Measurements from ENCODE around the gene EML3.
"Not testable (repeated sequence)": the region's sequence is repeated elsewhere in the genome, so short reads cannot be mapped to it uniquely, and the experiment has no call there.

The EML3 gene, protein sequence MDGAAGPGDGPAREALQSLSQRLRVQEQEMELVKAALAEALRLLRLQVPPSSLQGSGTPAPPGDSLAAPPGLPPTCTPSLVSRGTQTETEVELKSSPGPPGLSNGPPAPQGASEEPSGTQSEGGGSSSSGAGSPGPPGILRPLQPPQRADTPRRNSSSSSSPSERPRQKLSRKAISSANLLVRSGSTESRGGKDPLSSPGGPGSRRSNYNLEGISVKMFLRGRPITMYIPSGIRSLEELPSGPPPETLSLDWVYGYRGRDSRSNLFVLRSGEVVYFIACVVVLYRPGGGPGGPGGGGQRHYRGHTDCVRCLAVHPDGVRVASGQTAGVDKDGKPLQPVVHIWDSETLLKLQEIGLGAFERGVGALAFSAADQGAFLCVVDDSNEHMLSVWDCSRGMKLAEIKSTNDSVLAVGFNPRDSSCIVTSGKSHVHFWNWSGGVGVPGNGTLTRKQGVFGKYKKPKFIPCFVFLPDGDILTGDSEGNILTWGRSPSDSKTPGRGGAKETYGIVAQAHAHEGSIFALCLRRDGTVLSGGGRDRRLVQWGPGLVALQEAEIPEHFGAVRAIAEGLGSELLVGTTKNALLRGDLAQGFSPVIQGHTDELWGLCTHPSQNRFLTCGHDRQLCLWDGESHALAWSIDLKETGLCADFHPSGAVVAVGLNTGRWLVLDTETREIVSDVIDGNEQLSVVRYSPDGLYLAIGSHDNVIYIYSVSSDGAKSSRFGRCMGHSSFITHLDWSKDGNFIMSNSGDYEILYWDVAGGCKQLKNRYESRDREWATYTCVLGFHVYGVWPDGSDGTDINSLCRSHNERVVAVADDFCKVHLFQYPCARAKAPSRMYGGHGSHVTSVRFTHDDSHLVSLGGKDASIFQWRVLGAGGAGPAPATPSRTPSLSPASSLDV

DNA sequence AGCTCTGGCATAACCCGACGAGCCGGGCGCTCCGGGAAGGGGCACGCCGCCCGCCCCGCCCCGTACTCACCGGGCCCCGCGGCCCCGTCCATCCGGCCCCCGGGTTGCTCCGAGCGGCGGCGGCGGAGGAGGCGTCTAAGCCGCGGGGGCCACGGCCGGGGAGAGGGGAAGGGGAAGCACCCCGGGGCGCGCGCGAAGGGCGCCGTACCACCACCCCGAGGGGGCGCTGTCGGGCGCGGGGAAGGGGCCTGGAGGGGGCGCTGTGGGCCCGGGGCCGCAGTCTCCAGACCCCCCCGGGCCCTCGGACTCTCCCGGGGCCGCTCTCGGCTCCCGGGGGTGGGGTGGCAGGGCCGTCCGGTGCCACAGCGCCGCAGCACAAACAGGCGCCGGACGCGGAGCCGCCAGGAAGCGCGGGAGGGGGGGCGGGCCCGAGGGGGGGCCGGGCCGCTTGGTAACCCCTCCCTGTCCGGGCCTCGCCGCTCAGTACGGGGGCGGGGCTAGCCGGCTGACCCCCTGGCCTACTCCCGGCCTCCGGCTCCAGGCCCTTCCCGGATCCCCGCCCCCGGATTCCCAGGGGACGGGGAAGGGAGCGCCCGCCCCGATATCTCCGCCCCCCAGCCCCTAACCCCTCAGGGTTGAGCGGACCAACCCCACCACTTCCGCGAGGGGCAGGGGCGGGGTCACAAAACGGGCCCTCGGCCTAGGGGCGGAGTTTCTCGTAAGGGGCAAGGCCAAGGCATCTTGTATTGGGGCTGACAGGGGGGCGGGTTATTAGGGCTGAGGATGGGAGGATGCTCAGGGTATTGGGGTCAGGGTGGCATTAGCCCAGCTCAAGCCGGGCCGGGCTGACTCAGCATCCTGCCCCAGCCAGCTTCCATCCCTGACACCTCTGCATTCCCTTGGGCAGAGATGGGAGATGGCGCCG, at the start of gene EML3, which contains the start of gene ROM1:
TSS of gene EML3 (minus strand) at position 410 of the 925 bp plus-strand sequence. CDS start at position 92, 318 bp downstream.
TSS of gene ROM1 (plus strand) at position 892 of the 925 bp plus-strand sequence. CDS start at position 917, 25 bp downstream.
- peak; percentile 63 to 67 for DNase-seq

DNA sequence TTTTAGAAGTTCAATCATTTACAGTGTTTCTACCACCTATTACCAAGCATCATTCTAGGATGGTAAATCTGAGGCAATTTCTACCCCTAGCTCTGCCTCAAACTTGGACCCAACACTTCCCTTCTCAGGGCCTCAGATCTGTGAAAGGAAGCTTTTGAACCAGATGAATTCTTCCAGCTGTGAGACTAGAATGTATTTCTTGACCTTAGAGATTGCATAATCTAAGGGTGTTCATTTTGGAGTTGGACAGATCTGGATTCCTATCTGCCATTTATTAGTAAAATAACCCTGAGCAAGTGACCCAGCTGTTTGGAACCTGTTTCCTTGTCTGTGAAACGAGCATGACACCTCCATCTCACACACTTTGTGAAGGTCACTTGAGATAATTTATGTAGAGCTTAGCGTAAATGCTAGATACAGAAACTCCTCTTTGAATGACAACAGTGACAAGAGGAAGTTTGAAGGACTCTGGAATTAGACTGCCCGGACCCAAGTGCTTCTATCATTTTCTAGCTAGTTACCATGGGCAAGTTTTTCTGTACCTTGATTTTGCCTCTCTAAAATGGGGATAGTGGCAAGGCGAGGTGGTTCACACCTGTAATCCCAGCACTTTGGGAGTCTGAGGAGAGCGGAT, 44.3 kb upstream of the EML3 start:
- no peak for DNase-seq

DNA sequence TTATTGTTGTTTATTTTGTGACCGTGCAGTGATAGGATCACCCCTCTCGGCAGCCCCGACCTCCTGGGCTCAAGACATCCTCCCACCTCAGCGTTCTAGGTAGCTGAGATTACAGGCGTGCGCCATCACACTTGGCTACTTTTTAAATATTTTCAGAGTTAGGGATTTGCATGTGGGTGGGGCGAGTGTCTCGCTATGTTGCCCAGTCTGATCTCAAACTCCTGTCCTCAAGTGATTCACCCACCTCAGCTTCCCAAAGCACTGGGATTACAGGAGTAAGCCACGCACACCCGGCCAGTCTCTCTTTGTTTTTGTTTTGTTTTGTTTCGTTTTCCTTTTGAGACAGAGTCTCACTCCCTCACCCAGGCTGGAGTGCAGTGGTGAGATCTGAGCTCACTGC, 41.7 kb upstream of the EML3 start:
- DNase-seq = no peak

DNA sequence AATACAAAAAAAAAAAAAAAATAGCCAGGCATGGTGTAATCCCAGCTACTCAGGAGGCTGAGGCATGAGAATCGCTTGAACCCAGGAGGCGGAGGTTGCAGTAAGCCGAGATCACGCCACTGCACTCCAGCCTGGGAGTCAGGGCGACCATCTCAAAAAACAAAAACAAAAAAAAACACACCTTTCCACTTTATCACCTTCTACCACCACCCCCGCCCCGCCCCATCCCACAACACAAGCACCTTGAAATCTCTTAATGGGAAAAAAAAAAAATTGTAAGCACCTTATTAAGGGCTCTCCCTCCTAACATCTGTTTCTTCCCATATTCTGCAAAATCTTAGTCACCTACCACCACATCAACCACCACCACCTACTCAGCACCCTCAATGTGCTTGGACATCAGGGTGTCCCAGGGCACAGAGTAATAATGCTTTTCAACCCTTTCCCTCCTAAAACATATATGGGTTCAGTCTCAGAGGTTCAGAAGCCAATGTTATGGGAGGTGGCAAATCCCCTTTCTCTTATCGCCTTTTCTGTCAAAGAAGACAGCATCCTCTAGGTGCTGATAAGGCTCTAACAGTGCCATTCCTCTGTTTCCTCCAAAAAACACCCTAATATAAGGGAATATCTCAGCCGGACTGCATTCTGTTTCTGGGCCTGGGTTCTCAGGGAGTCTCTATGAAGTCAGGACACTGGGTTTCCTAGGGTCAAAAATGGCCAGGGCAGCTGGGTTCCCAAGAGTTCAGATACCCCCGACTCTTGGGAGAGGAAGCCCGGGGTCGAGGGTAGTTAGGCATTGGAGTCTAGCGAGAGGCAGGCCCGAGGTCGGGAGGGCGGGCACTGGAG, 39.8 kb upstream of the EML3 start:
- no peak for DNase-seq

DNA sequence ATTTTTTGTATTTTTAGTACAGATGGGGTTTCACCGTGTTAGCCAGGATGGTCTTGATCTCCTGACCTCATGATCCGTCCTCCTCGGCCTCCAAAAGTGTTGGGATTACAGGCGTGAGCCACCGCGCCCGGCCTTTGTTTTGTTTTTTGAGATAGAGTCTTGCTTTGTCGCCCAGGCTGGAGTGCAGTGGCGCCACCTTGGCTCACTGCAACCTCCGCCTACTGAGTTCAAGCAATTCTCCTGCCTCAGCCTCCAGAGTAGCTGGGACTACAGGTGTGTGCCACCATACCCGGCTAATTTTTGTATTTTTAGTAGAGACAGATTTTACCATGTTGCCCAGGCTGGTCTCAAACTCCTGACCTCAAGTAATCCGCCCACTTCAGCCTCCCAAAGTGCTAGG, 37.7 kb upstream of the EML3 start:
- DNase-seq = not testable (repeated sequence)

DNA sequence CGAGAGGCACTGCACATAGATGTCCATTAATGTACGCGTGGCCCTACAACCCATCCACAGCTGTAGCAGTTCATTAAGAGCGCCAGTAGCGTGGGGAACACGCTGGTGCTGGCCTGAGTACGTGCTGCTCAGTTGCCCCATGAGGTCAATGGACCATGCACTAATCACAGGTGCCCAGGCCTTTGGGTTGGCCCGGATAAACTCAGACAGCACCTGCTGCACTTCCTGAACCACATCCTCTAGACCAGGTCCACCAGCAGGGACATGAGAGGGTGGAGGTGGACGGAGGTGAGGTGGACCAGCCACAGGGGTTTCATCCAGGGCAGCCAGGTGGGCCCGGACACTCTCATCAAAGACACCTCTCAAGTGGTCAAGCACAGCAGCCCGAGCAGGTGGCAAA, 36.9 kb upstream of the EML3 start:
- DNase-seq = no peak

DNA sequence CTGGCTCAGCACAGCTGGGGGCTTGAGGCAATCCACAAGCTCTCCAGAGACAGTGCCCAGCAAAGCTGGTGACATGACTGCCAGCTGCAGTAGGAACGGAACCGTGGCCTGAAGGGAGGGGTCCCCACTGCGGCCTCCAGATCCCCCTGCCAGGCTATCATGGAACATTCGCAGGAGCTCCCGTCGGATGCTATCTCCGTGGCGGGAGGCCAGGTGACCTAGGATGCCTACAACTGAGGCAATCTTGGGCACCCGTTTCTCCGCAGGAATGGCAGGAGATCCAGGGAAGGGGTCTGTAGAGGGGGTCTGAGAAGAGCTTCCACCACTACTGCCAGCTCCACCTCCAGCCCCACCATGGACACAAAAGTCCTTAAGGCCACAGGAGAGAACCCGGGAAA, 36.4 kb upstream of the EML3 start:
- no peak for DNase-seq

DNA sequence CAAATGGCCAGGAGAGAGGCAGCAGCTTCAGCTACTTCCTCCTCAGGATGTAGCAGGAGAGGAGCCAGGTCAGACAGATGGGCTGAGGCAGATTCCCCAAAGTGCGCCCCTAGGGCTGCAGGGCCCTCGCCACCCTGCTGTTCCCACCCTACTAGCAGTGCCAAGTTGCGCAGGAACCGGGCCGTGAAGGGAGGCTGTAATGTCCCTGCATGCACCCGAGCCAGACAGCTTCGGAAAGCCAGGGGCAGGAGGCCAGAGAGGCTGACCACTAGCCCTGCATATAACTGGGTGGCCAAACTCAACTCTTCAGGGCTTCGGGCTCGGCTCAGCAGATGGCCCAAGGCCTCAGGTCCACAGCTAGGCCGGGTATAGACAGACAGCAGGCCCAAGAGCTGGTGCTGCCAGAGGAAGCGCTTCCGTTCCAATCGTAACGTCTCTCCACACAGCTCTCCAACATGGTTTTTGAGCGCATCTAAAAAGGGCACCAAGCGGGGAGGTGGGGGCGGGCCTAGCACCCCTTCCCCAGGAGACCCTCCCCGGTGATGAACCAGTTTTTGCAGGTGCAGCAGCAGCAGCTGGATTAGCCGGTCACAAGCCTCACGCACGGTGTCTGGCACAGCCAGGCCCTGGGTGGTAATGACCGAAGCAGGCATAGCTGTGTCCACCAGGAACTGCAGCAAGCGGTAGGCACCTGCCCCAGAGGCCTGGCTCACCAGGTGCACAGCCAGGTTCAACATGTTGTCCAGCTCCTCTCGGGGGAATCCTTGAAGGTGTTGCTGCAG, 35.8 kb upstream of the EML3 start:
- DNase-seq = no peak

DNA sequence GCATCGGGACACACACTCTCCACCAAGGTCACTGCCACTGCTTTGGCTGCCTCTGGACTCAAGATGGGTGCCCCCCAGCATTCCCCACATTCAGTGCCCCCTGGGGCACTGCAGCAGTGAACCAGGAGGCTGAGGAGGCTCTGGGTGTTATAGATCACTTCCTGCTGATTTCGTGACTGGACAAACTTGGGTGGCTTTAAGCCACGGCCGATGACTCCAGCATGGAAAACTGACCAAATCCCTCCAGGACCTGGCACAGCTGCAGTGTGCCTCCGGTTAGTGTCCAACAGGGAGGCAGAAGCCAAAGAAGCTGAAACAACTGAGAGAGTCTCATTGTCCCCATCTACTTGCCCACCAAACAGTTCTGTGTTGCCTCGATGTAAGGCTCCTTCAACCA, 35.0 kb upstream of the EML3 start:
- no peak for DNase-seq

DNA sequence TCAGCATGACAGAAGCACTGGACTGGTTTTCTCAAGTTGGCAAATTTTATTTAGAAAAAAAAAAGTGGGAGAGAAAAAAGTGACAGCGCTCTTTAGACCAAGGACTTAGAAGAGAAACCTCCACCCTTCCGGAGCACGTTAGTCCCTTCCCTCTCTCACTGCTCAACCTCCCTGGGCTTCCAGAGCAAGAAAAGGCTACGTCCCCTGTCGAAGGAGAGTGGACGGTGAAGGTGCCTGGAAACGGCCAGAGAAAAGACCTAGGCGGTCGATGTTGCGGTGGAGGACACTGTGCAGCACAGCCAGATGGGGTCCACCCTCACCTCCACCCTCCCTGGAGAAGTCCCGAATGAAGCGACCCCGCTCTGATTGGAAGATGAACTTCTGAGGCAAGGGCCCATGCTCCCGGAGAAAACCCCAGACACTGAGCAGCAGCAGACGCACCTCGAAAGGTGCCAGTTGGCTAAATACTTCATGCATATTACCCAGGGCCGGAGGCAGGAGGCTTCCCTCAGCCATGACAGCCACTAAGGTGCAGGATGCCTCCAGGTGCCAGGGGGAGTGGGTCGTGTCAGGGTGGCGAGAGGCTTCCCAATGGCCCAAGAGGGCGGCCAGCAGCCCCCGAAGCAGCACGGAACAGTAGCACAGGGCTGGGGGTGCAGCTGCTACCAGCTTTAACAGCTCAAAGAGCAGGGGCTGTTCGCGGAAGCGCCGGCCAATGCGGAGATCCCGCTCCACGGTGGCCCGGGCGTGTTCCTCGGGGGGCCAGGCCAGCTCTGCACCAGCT, 34.4 kb upstream of the EML3 start:
- no peak for DNase-seq

DNA sequence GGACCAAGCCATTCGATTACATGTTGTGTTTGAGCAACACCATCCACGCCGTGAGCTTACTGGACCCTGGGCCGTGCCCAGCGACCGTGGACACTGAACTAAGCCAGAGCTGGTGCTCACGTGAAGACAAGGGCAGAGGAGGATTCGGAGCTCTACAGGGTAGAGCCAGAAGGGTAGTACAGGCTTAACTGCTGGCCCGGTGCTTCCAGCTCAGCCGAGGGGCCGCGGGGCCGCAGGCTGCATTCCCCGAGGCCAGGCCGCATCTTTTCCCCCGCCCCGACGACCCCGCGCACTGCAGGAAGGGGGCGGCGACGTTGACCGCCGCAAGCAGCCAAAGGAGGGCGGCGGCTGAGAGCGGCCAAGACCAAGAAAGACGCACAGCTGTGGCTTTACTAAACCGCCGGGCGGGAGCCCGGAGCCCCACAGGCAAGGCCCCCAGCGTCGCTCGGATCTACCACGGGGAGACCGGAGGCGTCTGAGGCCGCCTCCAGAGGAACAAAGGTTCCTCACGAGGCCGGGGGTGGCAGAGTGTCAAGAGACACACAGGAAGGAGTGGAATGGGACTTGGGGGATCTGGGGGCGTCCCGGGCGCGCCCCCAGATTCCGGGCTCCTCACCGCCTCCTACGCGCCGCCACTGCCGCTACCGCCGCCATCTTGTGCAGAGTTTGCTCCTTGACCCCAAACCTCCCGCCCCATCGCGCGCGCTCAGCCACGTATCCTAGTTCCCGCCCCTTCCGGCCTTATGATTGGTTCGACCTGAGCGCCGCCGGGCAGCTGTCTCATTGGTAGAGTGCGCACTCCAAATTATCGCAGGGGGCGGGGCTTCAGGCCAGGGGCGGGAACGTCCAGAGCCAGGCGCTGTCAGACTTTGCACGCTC, 33.6 kb upstream of the EML3 start, which contains the start of gene GANAB:
TSS of gene GANAB (minus strand) at position 668 of the 879 bp plus-strand sequence. CDS start at position 654, 14 bp downstream.
- peak; percentile 98 to 99 for DNase-seq

DNA sequence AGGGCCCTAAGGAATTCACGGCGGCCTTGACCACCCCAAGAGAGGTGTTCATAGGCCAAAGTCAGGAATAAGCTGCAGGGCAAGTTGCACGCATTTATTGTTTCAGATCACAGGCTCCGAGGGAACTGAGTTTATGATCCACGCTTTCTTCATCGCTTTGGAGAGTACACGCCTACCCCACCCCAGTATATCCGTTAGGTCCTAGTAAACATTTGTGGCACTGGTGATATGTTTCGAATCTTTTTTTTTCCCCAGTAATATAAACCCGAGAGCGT, 33.0 kb upstream of the EML3 start:
- no peak for DNase-seq

DNA sequence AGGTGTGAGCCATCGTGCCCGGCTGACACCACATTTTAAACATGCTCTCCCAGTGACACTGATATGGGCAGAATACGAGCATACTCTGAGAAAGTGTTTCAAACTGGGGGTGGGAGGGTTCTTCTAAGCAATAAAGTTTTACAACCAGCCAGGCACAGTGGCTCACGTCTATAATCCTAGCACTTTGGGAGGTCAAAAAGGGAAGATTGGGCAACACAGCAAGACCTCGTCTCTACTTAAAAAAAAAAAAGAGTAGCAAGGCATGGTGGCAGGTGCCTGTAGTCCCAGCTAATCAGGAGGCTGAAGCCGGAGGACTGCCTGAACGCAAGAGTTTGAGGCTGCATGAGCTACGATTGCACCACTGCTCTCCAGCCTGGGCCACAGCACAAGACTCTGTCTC, 31.6 kb upstream of the EML3 start:
- no peak for DNase-seq

DNA sequence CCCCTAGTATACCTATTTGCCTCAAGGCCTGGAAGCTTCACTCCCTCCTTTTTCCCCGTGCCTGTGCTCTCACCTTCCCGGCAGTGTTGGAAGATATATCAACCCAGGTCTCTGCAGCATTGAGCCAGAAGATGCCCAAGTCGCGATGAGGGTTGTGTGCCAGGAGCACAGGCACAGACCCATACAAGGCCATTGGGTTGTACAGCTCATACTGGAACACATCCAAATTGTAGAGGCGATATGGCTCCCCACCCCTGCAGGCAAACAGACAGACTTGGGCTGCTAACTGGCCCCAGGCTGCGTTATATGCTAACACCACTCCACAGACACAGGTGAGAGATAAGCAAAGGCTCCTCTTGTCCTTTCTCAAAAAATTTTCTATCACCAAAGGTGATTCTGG, 19.9 kb upstream of the EML3 start:
- DNase-seq = no peak

DNA sequence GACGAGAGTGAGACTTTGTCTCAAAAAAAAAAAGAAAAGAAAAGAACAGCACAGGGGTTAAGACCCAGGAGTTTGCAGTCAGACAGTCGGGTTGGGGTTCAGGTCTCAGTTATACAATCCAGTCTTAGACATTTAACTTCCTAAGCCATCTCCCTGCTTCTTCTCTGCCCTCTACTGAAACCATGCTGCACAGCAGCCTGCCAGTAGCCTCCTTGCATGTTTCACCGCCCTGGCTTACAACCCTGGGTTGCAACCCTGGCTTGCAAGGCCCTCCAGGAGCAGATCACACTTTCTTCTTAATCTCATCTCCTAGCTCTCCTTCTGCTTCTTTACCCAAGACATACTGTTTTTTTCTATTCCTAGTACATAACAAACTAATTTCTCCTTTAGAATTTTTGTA, 15.1 kb upstream of the EML3 start:
- DNase-seq = no peak

DNA sequence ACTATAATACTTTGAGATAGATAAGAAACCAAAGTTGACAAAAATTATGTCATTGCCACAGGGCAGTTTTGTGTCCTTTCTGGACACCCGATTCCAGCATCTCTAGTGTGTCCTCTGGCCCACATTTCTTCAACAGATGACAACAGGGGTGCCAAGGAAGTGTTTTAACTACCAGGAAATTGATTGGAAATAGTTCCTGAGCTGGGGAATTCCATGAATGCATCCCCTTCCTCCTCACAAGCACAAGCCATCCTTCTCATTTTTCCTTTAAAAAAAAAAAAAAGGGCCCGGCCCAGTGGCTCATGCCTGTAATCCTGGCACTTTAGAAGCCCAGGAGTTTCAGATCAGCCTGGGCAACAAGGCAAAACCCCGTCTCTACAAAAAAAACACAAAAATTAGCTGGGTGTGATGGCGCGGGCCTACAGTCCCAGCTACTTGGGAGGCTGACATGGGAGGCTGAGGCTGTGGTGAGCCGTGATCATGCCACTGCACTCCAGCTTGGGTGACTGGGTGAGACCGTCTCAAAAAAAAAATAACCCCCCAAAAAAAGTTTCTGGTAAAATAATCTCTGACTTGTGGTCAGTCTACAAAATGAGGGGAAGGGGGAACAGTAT, 10.0 kb upstream of the EML3 start:
- no peak for DNase-seq

DNA sequence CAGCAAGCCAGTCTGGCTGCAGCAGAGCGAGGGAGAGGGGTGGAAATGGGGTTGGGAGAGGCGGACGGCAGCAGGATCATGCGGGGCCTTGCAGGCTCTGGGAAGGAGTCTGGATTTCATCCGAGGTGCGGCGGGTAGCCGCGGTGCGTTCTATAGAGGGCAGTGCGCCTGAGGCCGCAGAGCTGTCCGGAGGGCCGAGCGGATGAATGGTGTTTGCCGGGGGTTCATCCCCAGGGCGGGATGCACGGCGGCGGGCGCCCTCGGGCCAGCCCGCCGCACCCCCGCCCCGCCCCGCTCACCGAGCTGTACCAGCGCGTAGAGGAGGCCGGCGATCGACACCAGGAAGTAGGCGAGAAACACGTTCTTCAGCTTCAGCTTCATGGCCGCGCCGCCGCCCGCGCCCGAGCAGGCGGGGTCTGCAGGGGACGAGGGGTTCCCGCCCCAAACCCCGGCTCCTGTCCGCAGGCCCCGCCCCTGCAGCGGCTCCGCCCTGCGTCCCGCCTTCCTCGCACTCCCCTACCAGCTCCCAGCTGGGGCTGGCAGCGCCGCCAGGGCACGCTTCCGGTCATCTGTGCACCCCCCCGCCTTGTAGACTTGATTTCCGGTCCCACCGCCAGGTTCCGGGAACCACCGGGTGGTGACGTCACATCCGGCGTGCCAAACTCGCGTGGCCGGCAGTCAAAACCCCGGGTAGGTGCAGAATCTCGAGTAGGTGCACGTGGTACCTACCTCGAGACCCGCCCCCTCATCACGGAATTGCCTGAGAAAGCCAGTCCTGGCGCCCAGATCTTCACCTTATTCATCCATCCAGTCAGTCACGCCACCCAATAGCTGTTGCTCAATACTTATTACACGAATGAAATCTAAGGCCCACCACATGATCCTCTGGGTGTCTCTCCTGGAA, 9.2 kb upstream of the EML3 start, which contains the start of gene B3GAT3:
TSS of gene B3GAT3 (minus strand) at position 420 of the 904 bp plus-strand sequence. CDS start at position 381, 39 bp downstream.
- peak; percentile 97 to 99 for DNase-seq

Measured in NCI-H2081 (cell line).